ENCODE results near the gene ZMYM4.
"Not testable (repeated sequence)": the region's sequence is repeated elsewhere in the genome, so short reads cannot be mapped to it uniquely, and the experiment has no call there.

- not testable (repeated sequence) for TF ChIP-seq CTCF (IDR thresholded peaks at IDR 0.05 in 2 of 3, conservative IDR thresholded peaks at IDR 0.05 in 1 of 3; ENCODE audit: control insufficient read depth in 2 of 3, extremely low read depth in 1 of 3, insufficient read depth in 1 of 3, low read depth in 3 of 3, low read length in 3 of 3); USF2 (IDR thresholded peaks at IDR 0.05; ENCODE audit: borderline replicate concordance, low read depth, low read length); RCOR1 (conservative IDR thresholded peaks at IDR 0.05; ENCODE audit: low read depth, low read length); ATF2 (IDR thresholded peaks at IDR 0.05; ENCODE audit: low read length); POLR2A (IDR thresholded peaks at IDR 0.05; ENCODE audit: low read depth, low read length); HDAC6 (IDR thresholded peaks at IDR 0.05; ENCODE audit: unreplicated experiment); BRCA1 (IDR thresholded peaks at IDR 0.05; ENCODE audit: low read depth, low read length); EZH2 (IDR thresholded peaks at IDR 0.05; ENCODE audit: borderline replicate concordance, control insufficient read depth, low read depth, low read length); PBX3 (IDR thresholded peaks at IDR 0.05; ENCODE audit: insufficient replicate concordance, low read depth, low read length); PAX8 (IDR thresholded peaks at IDR 0.05); TAF1 (IDR thresholded peaks at IDR 0.05; ENCODE audit: borderline replicate concordance, low read depth, low read length); JUNB (IDR thresholded peaks at IDR 0.05); ELK1 (IDR thresholded peaks at IDR 0.05; ENCODE audit: low read depth, low read length)
These were observed 195.2 kb downstream of the ZMYM4 start for GRCh38 chr1:35463749-35464148.

Data from GM12878 (cell line).